Mesothelial cell of epicardium (in vitro differentiated cells): ENCODE results near the gene KDM1B. TPM values are rescaled to one million over a fixed set of nuclear protein-coding genes. Genes with fewer than 3 reads are reported as not detected.
A peak's percentile ranks its signal among the peaks of the same experiment; 100 is the strongest.
"Not testable (repeated sequence)": the region's sequence is repeated elsewhere in the genome, so short reads cannot be mapped to it uniquely, and the experiment has no call there.

Experiments used
- DNase-seq, 2 experiments: peaks; one replicate each; pipeline ENCODE4 v3.0.0; 2021; ENCODE audit warnings: low spot score in 2 of 2; ENCODE audit not compliant: unreplicated experiment in 2 of 2
- H3K27ac Mint-ChIP-seq: 2 replicates; pipeline ENCODE4 v1.8.0; 2021; ENCODE audit warnings: mixed read lengths
- H3K27me3 Mint-ChIP-seq: 2 replicates; pipeline ENCODE4 v1.8.0; 2021; ENCODE audit warnings: low read depth, mixed read lengths
- H3K36me3 Mint-ChIP-seq: 2 replicates; pipeline ENCODE4 v1.8.0; 2021; ENCODE audit warnings: mixed read lengths
- H3K4me1 Mint-ChIP-seq: 2 replicates; pipeline ENCODE4 v1.8.0; 2021; ENCODE audit warnings: mixed read lengths
- H3K4me3 Mint-ChIP-seq: 2 replicates; pipeline ENCODE4 v1.8.0; 2021; ENCODE audit warnings: mild to moderate bottlenecking, moderate library complexity, mixed read lengths
- H3K9me3 Mint-ChIP-seq: 2 replicates; pipeline ENCODE4 v1.8.0; 2021; ENCODE audit warnings: mixed read lengths
- CTCF ChIP-seq: fragments of 200-600 bp; sonication (generic); IDR thresholded peaks from one replicate; pipeline ENCODE4 v1.5.0; 2021; ENCODE audit warnings: antibody characterized with exemption; ENCODE audit not compliant: unreplicated experiment
- total RNA-seq: library from RNA; stranded (reverse); gene quantifications from 3 replicates; pipeline ENCODE4 v1.2.1, GENCODE V29; 2021

The KDM1B gene
- total RNA-seq, 1 donor from 2014 or later: 16.1 TPM

- not testable (repeated sequence) for DNase-seq, H3K27ac Mint-ChIP-seq, H3K4me1 Mint-ChIP-seq, H3K27me3 Mint-ChIP-seq, H3K4me3 Mint-ChIP-seq
- Mint-ChIP-seq H3K9me3 (peaks cover 47% of the 10 kb centered on the region), H3K36me3 (peaks cover 81% of the 10 kb centered on the region)
Measured at GRCh38 chr6:18233770-18234169, 78.5 kb downstream of the KDM1B start.

GRCh38 chr6:18234564-18234963 lies 79.3 kb downstream of the KDM1B start:
- Mint-ChIP-seq H3K4me1 (no peaks in the 10 kb centered on the region), H3K27me3 (no peaks in the 10 kb centered on the region), H3K4me3 (no peak overlapping the region), H3K9me3 (peaks cover 43% of the 10 kb centered on the region), H3K27ac (no peak overlapping the region), H3K36me3 (peaks cover 74% of the 10 kb centered on the region)
- no peak for DNase-seq
- no peak for TF ChIP-seq CTCF

GRCh38 chr6:18235524-18235923 lies 80.3 kb downstream of the KDM1B start:
- Mint-ChIP-seq H3K4me1 (no peaks in the 10 kb centered on the region), H3K27ac (no peak overlapping the region), H3K36me3 (peaks cover 66% of the 10 kb centered on the region), H3K9me3 (peaks cover 36% of the 10 kb centered on the region), H3K27me3 (no peaks in the 10 kb centered on the region), H3K4me3 (no peak overlapping the region)
- TF ChIP-seq CTCF: no peak
- no peak for DNase-seq

GRCh38 chr6:18237167-18237566 lies 81.9 kb downstream of the KDM1B start:
- H3K4me1 Mint-ChIP-seq: peaks cover 3% of the 10 kb centered on the region
- TF ChIP-seq CTCF: no peak

GRCh38 chr6:18240230-18240629 lies 85.0 kb downstream of the KDM1B start:
- Mint-ChIP-seq H3K27ac (peak overlapping the region; percentile 39), H3K4me1 (peaks cover 3% of the 10 kb centered on the region), H3K9me3 (no peaks in the 10 kb centered on the region), H3K4me3 (no peak overlapping the region), H3K27me3 (no peaks in the 10 kb centered on the region), H3K36me3 (peaks cover 42% of the 10 kb centered on the region)
- no peak for DNase-seq
- TF ChIP-seq CTCF: no peak

More at GRCh38 chr6:18237167-18237566, 81.9 kb downstream of the KDM1B start:
- Mint-ChIP-seq H3K27ac (no peak overlapping the region), H3K27me3 (no peaks in the 10 kb centered on the region), H3K4me3 (no peak overlapping the region), H3K36me3 (peaks cover 51% of the 10 kb centered on the region), H3K9me3 (peaks cover 20% of the 10 kb centered on the region)
- no peak for DNase-seq

- DNase-seq: no peak
- Mint-ChIP-seq H3K4me3 (no peak overlapping the region), H3K27me3 (no peaks in the 10 kb centered on the region), H3K27ac (peak overlapping the region; percentile 64), H3K4me1 (peaks cover 3% of the 10 kb centered on the region), H3K36me3 (peaks cover 39% of the 10 kb centered on the region), H3K9me3 (no peaks in the 10 kb centered on the region)
- TF ChIP-seq CTCF: no peak
Measured at GRCh38 chr6:18241208-18242038, 86.2 kb downstream of the KDM1B start.
